Central memory CD8-positive, alpha-beta T cell (primary cell): ENCODE results near the gene NANP.
"Not testable (repeated sequence)": the region's sequence is repeated elsewhere in the genome, so short reads cannot be mapped to it uniquely, and the experiment has no call there.

Experiments
- ATAC-seq: fragments of 150-1000 bp; cut with Tn5 transposase; replicated peaks from 2 replicates; pipeline ENCODE4 v1.10.0; 2022; ENCODE audit warnings: mild to moderate bottlenecking, moderate FRiP score, moderate number of reproducible peaks; ENCODE audit not compliant: poor library complexity, severe bottlenecking; ENCODE audit errors: extremely low read depth
- DNase-seq, 2 donors: peaks; one replicate each; pipeline ENCODE4 v3.0.0; 2021; ENCODE audit warnings: low spot score in 2 of 2
- H3K27ac Mint-ChIP-seq: one replicate; pipeline ENCODE4 v1.8.0; 2022; ENCODE audit warnings: low read depth, mild to moderate bottlenecking, moderate library complexity, mixed read lengths
- H3K27me3 Mint-ChIP-seq: one replicate; pipeline ENCODE4 v1.8.0; 2022; ENCODE audit warnings: mixed read lengths
- H3K36me3 Mint-ChIP-seq: one replicate; pipeline ENCODE4 v1.8.0; 2022; ENCODE audit warnings: mild to moderate bottlenecking, moderate library complexity, mixed read lengths; ENCODE audit not compliant: insufficient read depth
- H3K4me1 Mint-ChIP-seq: one replicate; pipeline ENCODE4 v1.8.0; 2022; ENCODE audit warnings: mixed read lengths
- H3K4me3 Mint-ChIP-seq: one replicate; pipeline ENCODE4 v1.8.0; 2022; ENCODE audit warnings: mild to moderate bottlenecking, moderate library complexity, mixed read lengths
- H3K9me3 Mint-ChIP-seq: one replicate; pipeline ENCODE4 v1.8.0; 2022; ENCODE audit warnings: mixed read lengths

NANP gene

GRCh38 chr20:25629816-25630499 lies 6.1 kb upstream of the NANP start:
- H3K4me3 Mint-ChIP-seq, result no peak overlapping the region
- DNase-seq, result no peak
- H3K27ac Mint-ChIP-seq, result no peak overlapping the region
- H3K36me3 Mint-ChIP-seq, result no peaks in the 10 kb centered on the region
- no peaks in the 10 kb centered on the region for H3K9me3 Mint-ChIP-seq
- no peaks in the 10 kb centered on the region for H3K4me1 Mint-ChIP-seq
- no peak for ATAC-seq
- no peaks in the 10 kb centered on the region for H3K27me3 Mint-ChIP-seq

- peaks cover 22% of the 10 kb centered on the region for H3K4me1 Mint-ChIP-seq
- ATAC-seq (no peak), DNase-seq (no peak)
- no peak overlapping the region for H3K27ac Mint-ChIP-seq
- H3K36me3 Mint-ChIP-seq, result peaks cover 11% of the 10 kb centered on the region
- H3K9me3 Mint-ChIP-seq, result no peaks in the 10 kb centered on the region
- no peak overlapping the region for H3K4me3 Mint-ChIP-seq
- no peaks in the 10 kb centered on the region for H3K27me3 Mint-ChIP-seq
These were observed 3.0 kb upstream of the NANP start for GRCh38 chr20:25626779-25627178.

- Mint-ChIP-seq H3K27me3 (no peaks in the 10 kb centered on the region), H3K27ac (peak overlapping the region; percentile 94), H3K4me3 (peak overlapping the region; percentile 83), H3K9me3 (no peaks in the 10 kb centered on the region), H3K4me1 (peaks cover 23% of the 10 kb centered on the region), H3K36me3 (peaks cover 11% of the 10 kb centered on the region)
- ATAC-seq (peak; percentile 13), DNase-seq (no peak)
These were observed 706 bp upstream of the NANP start for GRCh38 chr20:25624500-25624939.

GRCh38 chr20:25623225-25623735 lies 534 bp downstream of the NANP start:
- Mint-ChIP-seq H3K27me3 (no peaks in the 10 kb centered on the region), H3K27ac (peak overlapping the region; percentile 94), H3K4me3 (peak overlapping the region; percentile 83), H3K36me3 (peaks cover 11% of the 10 kb centered on the region), H3K4me1 (peaks cover 23% of the 10 kb centered on the region), H3K9me3 (no peaks in the 10 kb centered on the region)
- ATAC-seq (no peak), DNase-seq (no peak)

GRCh38 chr20:25622450-25623224 lies 1.2 kb downstream of the NANP start:
- peaks cover 11% of the 10 kb centered on the region for H3K36me3 Mint-ChIP-seq
- ATAC-seq (no peak), DNase-seq (no peak)
- peaks cover 23% of the 10 kb centered on the region for H3K4me1 Mint-ChIP-seq
- peak overlapping the region; percentile 94 for H3K27ac Mint-ChIP-seq
- H3K4me3 Mint-ChIP-seq, result peak overlapping the region; percentile 83
- H3K27me3 Mint-ChIP-seq, result no peaks in the 10 kb centered on the region
- no peaks in the 10 kb centered on the region for H3K9me3 Mint-ChIP-seq

- no peaks in the 10 kb centered on the region for H3K9me3 Mint-ChIP-seq
- peak overlapping the region; percentile 83 for H3K4me3 Mint-ChIP-seq
- peak overlapping the region; percentile 94 for H3K27ac Mint-ChIP-seq
- no peaks in the 10 kb centered on the region for H3K27me3 Mint-ChIP-seq
- no peak for ATAC-seq
- H3K4me1 Mint-ChIP-seq, result peaks cover 23% of the 10 kb centered on the region
- DNase-seq, result no peak
- H3K36me3 Mint-ChIP-seq, result peaks cover 11% of the 10 kb centered on the region
These were observed 1.8 kb downstream of the NANP start for GRCh38 chr20:25622049-25622448.

GRCh38 chr20:25619514-25619913 lies 4.3 kb downstream of the NANP start:
- H3K27ac Mint-ChIP-seq, result no peak overlapping the region
- ATAC-seq, result no peak
- no peak overlapping the region for H3K4me3 Mint-ChIP-seq
- H3K36me3 Mint-ChIP-seq, result peaks cover 16% of the 10 kb centered on the region
- H3K4me1 Mint-ChIP-seq, result peaks cover 23% of the 10 kb centered on the region
- no peaks in the 10 kb centered on the region for H3K9me3 Mint-ChIP-seq
- DNase-seq, result no peak
- H3K27me3 Mint-ChIP-seq, result no peaks in the 10 kb centered on the region

- Mint-ChIP-seq H3K36me3 (no peaks in the 10 kb centered on the region), H3K4me3 (no peak overlapping the region), H3K4me1 (no peaks in the 10 kb centered on the region), H3K27ac (no peak overlapping the region), H3K27me3 (no peaks in the 10 kb centered on the region), H3K9me3 (no peaks in the 10 kb centered on the region)
- DNase-seq (no peak), ATAC-seq (no peak)
These were observed 15.0 kb downstream of the NANP start for GRCh38 chr20:25608774-25609173.

- H3K27ac Mint-ChIP-seq, result no peak overlapping the region
- DNase-seq, result no peak
- H3K4me1 Mint-ChIP-seq, result no peaks in the 10 kb centered on the region
- H3K36me3 Mint-ChIP-seq, result no peaks in the 10 kb centered on the region
- no peak overlapping the region for H3K4me3 Mint-ChIP-seq
- no peaks in the 10 kb centered on the region for H3K27me3 Mint-ChIP-seq
- H3K9me3 Mint-ChIP-seq, result no peaks in the 10 kb centered on the region
- ATAC-seq, result no peak
These were observed 17.6 kb downstream of the NANP start for GRCh38 chr20:25606094-25606695.

- no peak for ATAC-seq
These were observed 18.7 kb downstream of the NANP start for GRCh38 chr20:25605148-25605547.

GRCh38 chr20:25604611-25605010 lies 19.2 kb downstream of the NANP start:
- Mint-ChIP-seq H3K9me3 (no peaks in the 10 kb centered on the region), H3K4me3 (no peak overlapping the region), H3K27ac (no peak overlapping the region), H3K27me3 (no peaks in the 10 kb centered on the region), H3K4me1 (no peaks in the 10 kb centered on the region), H3K36me3 (no peaks in the 10 kb centered on the region)
- DNase-seq (no peak), ATAC-seq (no peak)

More at GRCh38 chr20:25605148-25605547, 18.7 kb downstream of the NANP start:
- no peaks in the 10 kb centered on the region for H3K36me3 Mint-ChIP-seq
- H3K9me3 Mint-ChIP-seq, result no peaks in the 10 kb centered on the region
- H3K27me3 Mint-ChIP-seq, result no peaks in the 10 kb centered on the region
- H3K4me1 Mint-ChIP-seq, result no peaks in the 10 kb centered on the region
- no peak for DNase-seq
- no peak overlapping the region for H3K27ac Mint-ChIP-seq
- H3K4me3 Mint-ChIP-seq, result no peak overlapping the region

- not testable (repeated sequence) for H3K27ac Mint-ChIP-seq, H3K36me3 Mint-ChIP-seq, H3K4me3 Mint-ChIP-seq, H3K4me1 Mint-ChIP-seq, H3K9me3 Mint-ChIP-seq, ATAC-seq, DNase-seq, H3K27me3 Mint-ChIP-seq
These were observed 20.9 kb downstream of the NANP start for GRCh38 chr20:25602914-25603309.
